Spinal cord (tissue), 10 donors: Measurements from ENCODE around the gene PFDN6. TPM values are rescaled to one million over a fixed set of nuclear protein-coding genes. Genes with fewer than 3 reads are reported as not detected.
A peak's percentile ranks its signal among the peaks of the same experiment; 100 is the strongest.

Experiments used
- DNase-seq, 6 donors: peaks; one replicate each; pipeline versions ENCODE4 v3.0.0 to v3.0.0-alpha.2; 2013 to 2015; ENCODE audit warnings: low spot score in 6 of 6, low read depth in 4 of 6
- H3K27ac ChIP-seq: one replicate; pipeline ENCODE4 v1.5.1; 2013; ENCODE audit warnings: low read depth, low read length, control low read depth
- H3K27me3 ChIP-seq: one replicate; pipeline ENCODE4 v1.6.1; 2013; ENCODE audit warnings: low read length; ENCODE audit not compliant: control insufficient read depth, insufficient read depth
- H3K36me3 ChIP-seq: one replicate; pipeline ENCODE4 v1.6.1; 2013; ENCODE audit warnings: low read length; ENCODE audit not compliant: control insufficient read depth, insufficient read depth
- H3K4me1 ChIP-seq: one replicate; pipeline ENCODE4 v1.6.1; 2013; ENCODE audit warnings: low read length; ENCODE audit not compliant: control insufficient read depth, insufficient read depth
- H3K4me3 ChIP-seq: one replicate; pipeline ENCODE4 v1.5.1; 2013; ENCODE audit warnings: low read depth, low read length, control low read depth
- H3K9me3 ChIP-seq: one replicate; pipeline ENCODE4 v1.6.1; 2013; ENCODE audit warnings: low read length; ENCODE audit not compliant: control insufficient read depth, insufficient read depth
- WGBS: methylation state at CpG from one replicate; pipeline ENCODE4 v1.1.5; 2013; ENCODE audit warnings: missing lambda C conversion rate; ENCODE audit not compliant: insufficient coverage; 5-methylcytosine and 5-hydroxymethylcytosine counted together
- polyA plus RNA-seq, 2 donors: library from polyadenylated mRNA; unstranded; fragments of 120-200 nt; gene quantifications; one replicate each; pipeline ENCODE4 v1.2.1, GENCODE V29; 2013; ENCODE audit not compliant: insufficient read length in 2 of 2
- total RNA-seq, 2 donors: library from RNA; depleted of rRNA in 1 of 2; stranded (reverse); fragments of 120-200 nt in 1 of 2; fragments of >200 nt in 1 of 2; gene quantifications; one replicate each; pipeline versions ENCODE4 v1.2.3 to v1.2.4, GENCODE V29; 2013 to 2014
- donor health status: healthy.

The PFDN6 gene
- total and polyA plus RNA-seq, 4 donors, result 30.4 to 80.2 (median 66.5) TPM

- no peak for DNase-seq
- no peaks in the 10 kb centered on the region for H3K9me3 ChIP-seq
- H3K4me1 ChIP-seq, result peaks cover 64% of the 10 kb centered on the region
- WGBS, result 82% methylated on average over 12 of the region's 17 CpGs
- peaks cover 47% of the 10 kb centered on the region for H3K36me3 ChIP-seq
- no peaks in the 10 kb centered on the region for H3K27me3 ChIP-seq
- H3K27ac ChIP-seq, result no peak overlapping the region
- no peak overlapping the region for H3K4me3 ChIP-seq
These were observed 26.6 kb downstream of the PFDN6 start for GRCh38 chr6:33315793-33316602.

- Histone ChIP-seq H3K4me3 (peak overlapping the region; percentile 56), H3K36me3 (peaks cover 50% of the 10 kb centered on the region), H3K9me3 (no peaks in the 10 kb centered on the region), H3K27ac (peak overlapping the region; percentile 57), H3K4me1 (peaks cover 72% of the 10 kb centered on the region), H3K27me3 (no peaks in the 10 kb centered on the region)
- WGBS, result 68% methylated on average over 13 of the region's 19 CpGs
- no peak for DNase-seq
These were observed 27.4 kb downstream of the PFDN6 start for GRCh38 chr6:33316603-33317418.

- H3K27me3 ChIP-seq, result no peaks in the 10 kb centered on the region
- WGBS, result 0% methylated on average over 4 of the region's 27 CpGs
- peak overlapping the region; percentile 85 for H3K27ac ChIP-seq
- peaks cover 73% of the 10 kb centered on the region for H3K4me1 ChIP-seq
- no peak for DNase-seq
- H3K36me3 ChIP-seq, result peaks cover 50% of the 10 kb centered on the region
- no peaks in the 10 kb centered on the region for H3K9me3 ChIP-seq
- peak overlapping the region; percentile 56 for H3K4me3 ChIP-seq
These were observed 27.9 kb downstream of the PFDN6 start for GRCh38 chr6:33317419-33317668.

- H3K4me1 ChIP-seq, result peaks cover 68% of the 10 kb centered on the region
- DNase-seq, result peak; percentile 97 to 100 (median 99)
- H3K27me3 ChIP-seq, result no peaks in the 10 kb centered on the region
- H3K27ac ChIP-seq, result peak within 1 kb of the TSS; percentile 85
- no peaks in the 10 kb centered on the region for H3K9me3 ChIP-seq
- under 1% methylated on average over 39 of the region's 44 CpGs for WGBS
- H3K4me3 ChIP-seq, result peak within 1 kb of the TSS; percentile 56
- peaks cover 50% of the 10 kb centered on the region for H3K36me3 ChIP-seq
These were observed 28.4 kb downstream of the PFDN6 start, which contains the start of gene ZBTB22 for GRCh38 chr6:33317669-33318425. Gene ZBTB22 (minus strand): TSS chr6:33317744. CDS start chr6:33316916, 828 bp downstream.

GRCh38 chr6:33318426-33319073, 29.1 kb downstream of the PFDN6 start:
- no peaks in the 10 kb centered on the region for H3K9me3 ChIP-seq
- peak overlapping the region; percentile 85 for H3K27ac ChIP-seq
- H3K4me3 ChIP-seq, result peak overlapping the region; percentile 56
- DNase-seq, result no peak
- peaks cover 64% of the 10 kb centered on the region for H3K4me1 ChIP-seq
- no peaks in the 10 kb centered on the region for H3K27me3 ChIP-seq
- WGBS, result 69% methylated on average over 3 of the region's 8 CpGs
- H3K36me3 ChIP-seq, result peaks cover 50% of the 10 kb centered on the region

- H3K4me1 ChIP-seq, result peaks cover 57% of the 10 kb centered on the region
- no peak overlapping the region for H3K27ac ChIP-seq
These were observed 30.5 kb downstream of the PFDN6 start for GRCh38 chr6:33319939-33320314.

GRCh38 chr6:33320315-33321181, 31.1 kb downstream of the PFDN6 start:
- WGBS, result 91% methylated on average over 30 of the region's 32 CpGs
- Histone ChIP-seq H3K9me3 (no peaks in the 10 kb centered on the region), H3K36me3 (peaks cover 43% of the 10 kb centered on the region), H3K4me3 (no peak overlapping the region), H3K27me3 (no peaks in the 10 kb centered on the region), H3K27ac (no peak overlapping the region), H3K4me1 (peaks cover 52% of the 10 kb centered on the region)
- no peak for DNase-seq

More at GRCh38 chr6:33319939-33320314, 30.5 kb downstream of the PFDN6 start:
- H3K9me3 ChIP-seq, result no peaks in the 10 kb centered on the region
- H3K36me3 ChIP-seq, result peaks cover 48% of the 10 kb centered on the region
- H3K27me3 ChIP-seq, result no peaks in the 10 kb centered on the region
- H3K4me3 ChIP-seq, result no peak overlapping the region
- no peak for DNase-seq
- 94% methylated on average over 3 of the region's 3 CpGs for WGBS

- Histone ChIP-seq H3K36me3 (peaks cover 36% of the 10 kb centered on the region), H3K4me1 (peaks cover 50% of the 10 kb centered on the region), H3K4me3 (no peak overlapping the region), H3K27ac (no peak overlapping the region), H3K27me3 (no peaks in the 10 kb centered on the region), H3K9me3 (no peaks in the 10 kb centered on the region)
- WGBS, result 84% methylated on average over 9 of the region's 9 CpGs
- no peak for DNase-seq
These were observed 31.8 kb downstream of the PFDN6 start for GRCh38 chr6:33321227-33321626.
